Measurements from ENCODE around the gene PGS1. TPM values are rescaled to one million over a fixed set of nuclear protein-coding genes. Genes with fewer than 3 reads are reported as not detected.

The PGS1 gene
- total RNA-seq, 2 donors from 2014 or later, result 33.3 to 40.2 TPM

- H3K4me1 ChIP-seq, result no peaks in the 10 kb centered on the region
- no peaks in the 10 kb centered on the region for H3K27me3 ChIP-seq
- no peak for TF ChIP-seq CTCF (IDR thresholded peaks at IDR 0.05)
- H3K4me3 ChIP-seq, result no peak overlapping the region
- no peak overlapping the region for H3K9ac ChIP-seq (ENCODE audit: low read depth in 2 of 2, low read length in 2 of 2)
- DNase-seq, result no peak
- intact Hi-C loops (cut with DNase I), result no loop called here
- no peak overlapping the region for H3K27ac ChIP-seq
- peaks cover 17% of the 10 kb centered on the region for H3K36me3 ChIP-seq
- H3K9me3 ChIP-seq, result no peaks in the 10 kb centered on the region
Measured at GRCh38 chr17:78394209-78394608, 15.8 kb downstream of the PGS1 start.

- H3K36me3 ChIP-seq, result peaks cover 26% of the 10 kb centered on the region
- H3K9ac ChIP-seq (ENCODE audit: low read depth in 2 of 2, low read length in 2 of 2), result no peak overlapping the region
- H3K27me3 ChIP-seq, result no peaks in the 10 kb centered on the region
- no peak overlapping the region for H3K27ac ChIP-seq
- DNase-seq, result no peak
- intact Hi-C loops (cut with DNase I), result no loop called here
- no peaks in the 10 kb centered on the region for H3K9me3 ChIP-seq
- H3K4me3 ChIP-seq, result no peak overlapping the region
- no peaks in the 10 kb centered on the region for H3K4me1 ChIP-seq
- no peak for TF ChIP-seq CTCF (IDR thresholded peaks at IDR 0.05)
Measured at GRCh38 chr17:78395155-78395554, 16.7 kb downstream of the PGS1 start.

- H3K4me1 ChIP-seq, result no peaks in the 10 kb centered on the region
Measured at GRCh38 chr17:78396441-78397337, 18.2 kb downstream of the PGS1 start.

GRCh38 chr17:78397681-78398101, 19.2 kb downstream of the PGS1 start:
- H3K9me3 ChIP-seq, result no peaks in the 10 kb centered on the region
- H3K27me3 ChIP-seq, result no peaks in the 10 kb centered on the region
- H3K9ac ChIP-seq (ENCODE audit: low read depth in 2 of 2, low read length in 2 of 2), result no peak overlapping the region
- H3K4me3 ChIP-seq, result no peak overlapping the region
- H3K27ac ChIP-seq, result no peak overlapping the region
- no peak for TF ChIP-seq CTCF (IDR thresholded peaks at IDR 0.05)
- no peak for DNase-seq
- H3K36me3 ChIP-seq, result peaks cover 38% of the 10 kb centered on the region
- intact Hi-C loops (cut with DNase I), result no loop called here
- H3K4me1 ChIP-seq, result no peaks in the 10 kb centered on the region

More at GRCh38 chr17:78396441-78397337, 18.2 kb downstream of the PGS1 start:
- no peak for TF ChIP-seq CTCF (IDR thresholded peaks at IDR 0.05)
- intact Hi-C loops (cut with DNase I), result no loop called here
- Histone ChIP-seq H3K27me3 (no peaks in the 10 kb centered on the region), H3K27ac (no peak overlapping the region), H3K36me3 (peaks cover 38% of the 10 kb centered on the region), H3K9ac (ENCODE audit: low read depth in 2 of 2, low read length in 2 of 2) (no peak overlapping the region), H3K9me3 (no peaks in the 10 kb centered on the region), H3K4me3 (no peak overlapping the region)
- DNase-seq, result no peak

GRCh38 chr17:78398390-78398789, 19.9 kb downstream of the PGS1 start:
- H3K4me1 ChIP-seq, result no peaks in the 10 kb centered on the region
- no peak for TF ChIP-seq CTCF (IDR thresholded peaks at IDR 0.05)
- intact Hi-C loops (cut with DNase I), result no loop called here
- DNase-seq, result no peak
- H3K27me3 ChIP-seq, result no peaks in the 10 kb centered on the region
- H3K36me3 ChIP-seq, result peaks cover 45% of the 10 kb centered on the region
- no peak overlapping the region for H3K4me3 ChIP-seq
- no peaks in the 10 kb centered on the region for H3K9me3 ChIP-seq
- no peak overlapping the region for H3K27ac ChIP-seq
- no peak overlapping the region for H3K9ac ChIP-seq (ENCODE audit: low read depth in 2 of 2, low read length in 2 of 2)

All from colonic mucosa (tissue), 4 donors.